ENCODE measurements around the gene DMAP1. TPM values are rescaled to one million over a fixed set of nuclear protein-coding genes. Genes with fewer than 3 reads are reported as not detected.

The DMAP1 gene
- polyA plus RNA-seq, 1 donor (not counting 4 experiments of a cell fraction or from before 2014, with no cell fraction given) = 27.2 TPM

DNA sequence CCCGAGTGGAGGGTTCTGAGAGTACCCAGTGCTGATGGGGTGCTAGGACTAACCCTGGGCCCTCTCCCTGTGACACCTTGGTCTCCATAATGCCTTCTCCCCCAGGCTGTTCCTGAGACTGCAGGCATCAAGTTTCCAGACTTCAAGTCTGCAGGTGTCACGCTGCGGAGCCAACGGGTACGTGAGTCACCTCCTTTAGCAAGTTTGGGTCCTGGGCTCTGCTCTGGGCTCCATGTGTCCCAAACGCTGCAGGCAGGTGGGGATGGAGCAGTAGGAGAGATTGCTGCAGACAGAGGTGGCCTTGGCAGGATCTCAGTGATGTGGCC is 6.0 kb downstream of the DMAP1 start:
- FAIRE-seq (no peak), DNase-seq (ENCODE audit: low read depth, low spot score) (no peak)
- Histone ChIP-seq H3K27ac (ENCODE audit: control insufficient read depth, insufficient read depth, low read length) (no peak overlapping the region), H4K20me1 (ENCODE audit: control insufficient read depth, extremely low read depth, insufficient read depth, low read length) (no peaks in the 10 kb centered on the region), H3K9ac (ENCODE audit: control insufficient read depth, extremely low read depth, insufficient read depth, low read length) (no peak overlapping the region), H3K9me1 (ENCODE audit: control insufficient read depth, extremely low read depth, insufficient read depth, low read length) (no peaks in the 10 kb centered on the region), H2AFZ (ENCODE audit: control insufficient read depth, low read length) (no peak overlapping the region), H3K79me2 (ENCODE audit: control insufficient read depth, insufficient read depth, low read length) (no peaks in the 10 kb centered on the region), H3K4me3 (ENCODE audit: control insufficient read depth in 2 of 3, extremely low read depth in 1 of 3, insufficient read depth in 2 of 3, low read depth in 1 of 3, low read length in 3 of 3) (no peak overlapping the region), H3K27me3 (ENCODE audit: control insufficient read depth, extremely low read depth, insufficient read depth, low read length) (no peaks in the 10 kb centered on the region), H3K9me3 (ENCODE audit: control insufficient read depth, low read depth, low read length) (no peaks in the 10 kb centered on the region), H3K4me1 (ENCODE audit: control insufficient read depth, extremely low read depth, insufficient read depth, low read length) (peaks cover under 1% of the 10 kb centered on the region), H3K4me2 (ENCODE audit: control insufficient read depth, extremely low read depth, insufficient read depth, low read depth, low read length) (no peak overlapping the region), H3K36me3 (ENCODE audit: control insufficient read depth in 2 of 2, extremely low read depth in 1 of 2, insufficient read depth in 2 of 2, low read length in 2 of 2) (peaks cover 24 to 32% of the 10 kb centered on the region in 2 experiments)
- TF ChIP-seq, protein P1, sequence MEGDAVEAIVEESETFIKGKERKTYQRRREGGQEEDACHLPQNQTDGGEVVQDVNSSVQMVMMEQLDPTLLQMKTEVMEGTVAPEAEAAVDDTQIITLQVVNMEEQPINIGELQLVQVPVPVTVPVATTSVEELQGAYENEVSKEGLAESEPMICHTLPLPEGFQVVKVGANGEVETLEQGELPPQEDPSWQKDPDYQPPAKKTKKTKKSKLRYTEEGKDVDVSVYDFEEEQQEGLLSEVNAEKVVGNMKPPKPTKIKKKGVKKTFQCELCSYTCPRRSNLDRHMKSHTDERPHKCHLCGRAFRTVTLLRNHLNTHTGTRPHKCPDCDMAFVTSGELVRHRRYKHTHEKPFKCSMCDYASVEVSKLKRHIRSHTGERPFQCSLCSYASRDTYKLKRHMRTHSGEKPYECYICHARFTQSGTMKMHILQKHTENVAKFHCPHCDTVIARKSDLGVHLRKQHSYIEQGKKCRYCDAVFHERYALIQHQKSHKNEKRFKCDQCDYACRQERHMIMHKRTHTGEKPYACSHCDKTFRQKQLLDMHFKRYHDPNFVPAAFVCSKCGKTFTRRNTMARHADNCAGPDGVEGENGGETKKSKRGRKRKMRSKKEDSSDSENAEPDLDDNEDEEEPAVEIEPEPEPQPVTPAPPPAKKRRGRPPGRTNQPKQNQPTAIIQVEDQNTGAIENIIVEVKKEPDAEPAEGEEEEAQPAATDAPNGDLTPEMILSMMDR (optimal IDR thresholded peaks at IDR 0.05 in 1 of 3, IDR thresholded peaks at IDR 0.05 in 1 of 3, conservative IDR thresholded peaks at IDR 0.05 in 1 of 3; ENCODE audit: extremely low read depth in 1 of 3, insufficient read depth in 2 of 3, low read length in 3 of 3) = no peak
- TF ChIP-seq EZH2 (IDR thresholded peaks at IDR 0.05; ENCODE audit: low read length) = no peak
- dilution Hi-C loops (cut with MboI; ENCODE audit: extremely low pct_ligation_motif_present, low sequenced_read_pairs) = no loop called here

DNA sequence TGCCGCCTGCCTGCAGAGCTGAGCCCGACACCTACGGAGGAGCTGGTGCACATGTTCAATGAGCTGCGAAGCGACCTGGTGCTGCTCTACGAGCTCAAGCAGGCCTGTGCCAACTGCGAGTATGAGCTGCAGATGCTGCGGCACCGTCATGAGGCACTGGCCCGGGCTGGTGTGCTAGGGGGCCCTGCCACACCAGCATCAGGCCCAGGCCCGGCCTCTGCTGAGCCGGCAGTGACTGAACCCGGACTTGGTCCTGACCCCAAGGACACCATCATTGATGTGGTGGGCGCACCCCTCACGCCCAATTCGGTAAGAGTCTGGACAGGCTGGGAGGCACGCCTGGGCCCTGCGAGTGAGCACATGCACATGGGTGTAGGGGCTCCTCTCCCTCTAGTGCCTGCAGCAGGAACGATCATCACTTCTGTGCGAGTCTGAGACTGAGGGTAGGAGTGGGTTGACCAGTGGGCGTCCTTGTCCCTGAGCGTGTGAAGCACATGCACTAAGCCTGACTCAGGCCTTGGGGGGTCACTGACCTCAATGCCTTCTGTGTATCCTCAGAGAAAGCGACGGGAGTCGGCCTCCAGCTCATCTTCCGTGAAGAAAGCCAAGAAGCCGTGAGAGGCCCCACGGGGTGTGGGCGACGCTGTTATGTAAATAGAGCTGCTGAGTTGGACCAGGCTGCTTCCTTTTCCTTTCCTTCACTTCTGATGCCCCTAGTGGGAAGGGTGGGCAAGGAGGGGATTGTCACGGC is 6.9 kb downstream of the DMAP1 start:
- Histone ChIP-seq H2AFZ (ENCODE audit: control insufficient read depth, low read length) (no peak overlapping the region), H3K4me3 (ENCODE audit: control insufficient read depth in 2 of 3, extremely low read depth in 1 of 3, insufficient read depth in 2 of 3, low read depth in 1 of 3, low read length in 3 of 3) (no peak overlapping the region), H3K4me1 (ENCODE audit: control insufficient read depth, extremely low read depth, insufficient read depth, low read length) (no peaks in the 10 kb centered on the region), H3K9ac (ENCODE audit: control insufficient read depth, extremely low read depth, insufficient read depth, low read length) (no peak overlapping the region), H3K9me3 (ENCODE audit: control insufficient read depth, low read depth, low read length) (no peaks in the 10 kb centered on the region), H3K36me3 (ENCODE audit: control insufficient read depth in 2 of 2, extremely low read depth in 1 of 2, insufficient read depth in 2 of 2, low read length in 2 of 2) (peaks cover 24 to 30% of the 10 kb centered on the region in 2 experiments), H4K20me1 (ENCODE audit: control insufficient read depth, extremely low read depth, insufficient read depth, low read length) (no peaks in the 10 kb centered on the region), H3K27me3 (ENCODE audit: control insufficient read depth, extremely low read depth, insufficient read depth, low read length) (no peaks in the 10 kb centered on the region), H3K27ac (ENCODE audit: control insufficient read depth, insufficient read depth, low read length) (no peak overlapping the region), H3K9me1 (ENCODE audit: control insufficient read depth, extremely low read depth, insufficient read depth, low read length) (no peaks in the 10 kb centered on the region), H3K4me2 (ENCODE audit: control insufficient read depth, extremely low read depth, insufficient read depth, low read depth, low read length) (no peak overlapping the region), H3K79me2 (ENCODE audit: control insufficient read depth, insufficient read depth, low read length) (no peaks in the 10 kb centered on the region)
- dilution Hi-C loops (cut with MboI; ENCODE audit: extremely low pct_ligation_motif_present, low sequenced_read_pairs) = no loop called here
- DNase-seq (ENCODE audit: low read depth, low spot score) (no peak), FAIRE-seq (no peak)
- TF ChIP-seq, protein P1 (optimal IDR thresholded peaks at IDR 0.05 in 1 of 3, IDR thresholded peaks at IDR 0.05 in 1 of 3, conservative IDR thresholded peaks at IDR 0.05 in 1 of 3; ENCODE audit: extremely low read depth in 1 of 3, insufficient read depth in 2 of 3, low read length in 3 of 3) = no peak
